PC-9 (cell line): ENCODE data around the gene KDM4D. TPM values are rescaled to one million over a fixed set of nuclear protein-coding genes. Genes with fewer than 3 reads are reported as not detected.

Experiments
- BruUV-seq: library from RNA; stranded (reverse); fragments of 400-500 nt; replicated peaks from 2 replicates; lab custom pipeline; 2021; lab: Mats Ljungman, UMichigan
- CTCF ChIA-PET: fragments of 300-600 bp; sonication (Branson Sonifier 250); formaldehyde crosslinking; loops from one replicate; lab custom pipeline; 2022; ENCODE audit warnings: antibody characterized with exemption; lab: Charles Lee
- POLR2A ChIA-PET: fragments of 300-600 bp; sonication (Branson Sonifier 250); formaldehyde crosslinking; loops from one replicate; lab custom pipeline; 2022; ENCODE audit warnings: antibody characterized with exemption; ENCODE audit not compliant: unreplicated experiment; lab: Charles Lee
- DNase-seq, 2 experiments: peaks; one replicate each; pipeline versions ENCODE4 v3.0.0 to v3.0.0-alpha.2; 2015 to 2022; ENCODE audit warnings: mixed read lengths in 1 of 2
- H2AFZ ChIP-seq: fragments of 200-600 bp; sonication (generic); 2 replicates; pipeline ENCODE4 v1.8.1; 2017; ENCODE audit warnings: antibody characterized with exemption
- H3F3A ChIP-seq: fragments of 200-600 bp; sonication (generic); 2 replicates; pipeline ENCODE4 v1.8.1; 2017; ENCODE audit warnings: antibody characterized with exemption, mild to moderate bottlenecking, low read depth; ENCODE audit not compliant: insufficient read depth
- H3K27ac ChIP-seq: fragments of 200-600 bp; sonication (generic); 2 replicates; pipeline ENCODE4 v1.6.1; 2016; ENCODE audit warnings: mixed run types
- H3K27me3 ChIP-seq: fragments of 200-600 bp; sonication (generic); 2 replicates; pipeline ENCODE4 v1.6.1; 2016; ENCODE audit warnings: low read depth, mixed run types; ENCODE audit not compliant: insufficient read depth
- H3K36me3 ChIP-seq: fragments of 200-600 bp; sonication (generic); 2 replicates; pipeline ENCODE4 v1.6.1; 2016; ENCODE audit warnings: low read depth, mixed run types
- H3K4me1 ChIP-seq: fragments of 200-600 bp; sonication (generic); replicated peaks from 2 replicates; pipeline ENCODE4 v1.6.1; 2016; ENCODE audit warnings: mixed run types; ENCODE audit not compliant: insufficient read depth
- H3K4me2 ChIP-seq: fragments of 200-600 bp; sonication (generic); 2 replicates; pipeline ENCODE4 v1.6.1; 2017; ENCODE audit warnings: mixed run types
- H3K4me3 ChIP-seq: fragments of 200-600 bp; sonication (generic); 2 replicates; pipeline ENCODE4 v1.6.1; 2016; ENCODE audit warnings: mixed run types
- H3K79me2 ChIP-seq: fragments of 200-600 bp; sonication (generic); 2 replicates; pipeline ENCODE4 v1.6.1; 2017; ENCODE audit warnings: low read depth, mixed run types
- H3K9me2 ChIP-seq: fragments of 200-600 bp; sonication (generic); 2 replicates; pipeline ENCODE4 v1.8.1; 2017; ENCODE audit warnings: mild to moderate bottlenecking; ENCODE audit not compliant: insufficient read depth
- H3K9me3 ChIP-seq: fragments of 200-600 bp; sonication (generic); 2 replicates; pipeline ENCODE4 v1.8.1; 2016; ENCODE audit warnings: low read depth; ENCODE audit not compliant: insufficient read depth
- H4K20me1 ChIP-seq: fragments of 200-600 bp; sonication (generic); 2 replicates; pipeline ENCODE4 v1.8.1; 2017; ENCODE audit not compliant: insufficient read depth
- CTCF ChIP-seq: fragments of 200-600 bp; sonication (generic); conservative IDR thresholded peaks from 2 replicates; pipeline ENCODE4 v1.6.1; 2017; ENCODE audit warnings: mixed run types, antibody characterized with exemption, mild to moderate bottlenecking, moderate library complexity
- EZH2 ChIP-seq: fragments of 200-600 bp; sonication (generic); IDR thresholded peaks from 2 replicates; pipeline ENCODE4 v1.8.0; 2017; ENCODE audit warnings: antibody characterized with exemption, low read depth
- intact Hi-C: fragments of 100-400 bp; cut with micrococcal nuclease; formaldehyde crosslinking; loops from one replicate; pipeline ENCODE4 v1.10.0; 2022; ENCODE audit not compliant: unreplicated experiment
- total RNA-seq: library from RNA; stranded (reverse); gene quantifications from 2 replicates; pipeline ENCODE4 v1.2.3, GENCODE V29; 2021

Gene KDM4D
- total RNA-seq, 1 experiment from 2014 or later: 0.85 TPM

- Histone ChIP-seq H3K9me3 (no peaks in the 10 kb centered on the region), H3K4me3 (no peak overlapping the region), H3K9me2 (no peaks in the 10 kb centered on the region), H3K79me2 (no peaks in the 10 kb centered on the region), H3K36me3 (no peaks in the 10 kb centered on the region), H3K27me3 (no peaks in the 10 kb centered on the region), H3K27ac (no peak overlapping the region), H4K20me1 (no peaks in the 10 kb centered on the region), H2AFZ (no peak overlapping the region), H3K4me2 (no peak overlapping the region), H3K4me1 (no peaks in the 10 kb centered on the region), H3F3A (no peaks in the 10 kb centered on the region)
- CTCF ChIA-PET: no interaction called here
- BruUV-seq: no TSS peak
- POLR2A ChIA-PET: no interaction called here
- TF ChIP-seq EZH2 (no peak), CTCF (no peak)
- intact Hi-C loops: no loop called here
- no peak for DNase-seq
Measured at GRCh38 chr11:94946812-94947211, 26.7 kb upstream of the KDM4D start.

GRCh38 chr11:94948070-94948617, 25.4 kb upstream of the KDM4D start:
- no peaks in the 10 kb centered on the region for H3F3A ChIP-seq
- BruUV-seq: no TSS peak
- H3K27me3 ChIP-seq: no peaks in the 10 kb centered on the region
- no peaks in the 10 kb centered on the region for H3K79me2 ChIP-seq
- POLR2A ChIA-PET: no interaction called here
- intact Hi-C loops: no loop called here
- H3K4me3 ChIP-seq: no peak overlapping the region
- CTCF ChIA-PET: no interaction called here
- no peak overlapping the region for H2AFZ ChIP-seq
- TF ChIP-seq CTCF (no peak), EZH2 (no peak)
- no peaks in the 10 kb centered on the region for H3K9me2 ChIP-seq
- H3K4me1 ChIP-seq: no peaks in the 10 kb centered on the region
- no peaks in the 10 kb centered on the region for H3K9me3 ChIP-seq
- H3K4me2 ChIP-seq: no peak overlapping the region
- peak in 1 of 2 experiments; percentile 59 for DNase-seq
- H3K36me3 ChIP-seq: no peaks in the 10 kb centered on the region
- H3K27ac ChIP-seq: no peak overlapping the region
- H4K20me1 ChIP-seq: no peaks in the 10 kb centered on the region

- Histone ChIP-seq H3K4me3 (no peak overlapping the region), H3K4me2 (no peak overlapping the region), H3K36me3 (no peaks in the 10 kb centered on the region), H3K79me2 (no peaks in the 10 kb centered on the region), H3K4me1 (no peaks in the 10 kb centered on the region), H3K9me3 (no peaks in the 10 kb centered on the region), H3F3A (peaks cover 3% of the 10 kb centered on the region; the same call in 1 of the 2 replicates), H3K27ac (no peak overlapping the region), H2AFZ (no peak overlapping the region), H3K27me3 (no peaks in the 10 kb centered on the region), H4K20me1 (no peaks in the 10 kb centered on the region), H3K9me2 (no peaks in the 10 kb centered on the region)
- ChIA-PET POLR2A (no interaction called here), CTCF (no interaction called here)
- DNase-seq: no peak
- TF ChIP-seq EZH2 (no peak), CTCF (no peak)
- no TSS peak for BruUV-seq
- intact Hi-C loops: no loop called here
Measured at GRCh38 chr11:94954753-94955152, 18.8 kb upstream of the KDM4D start.
